ENCODE results near the gene TRAF1. TPM values are rescaled to one million over a fixed set of nuclear protein-coding genes. Genes with fewer than 3 reads are reported as not detected.

TRAF1 gene
- total RNA-seq, 1 experiment from 2014 or later: 1.7 TPM

DNA sequence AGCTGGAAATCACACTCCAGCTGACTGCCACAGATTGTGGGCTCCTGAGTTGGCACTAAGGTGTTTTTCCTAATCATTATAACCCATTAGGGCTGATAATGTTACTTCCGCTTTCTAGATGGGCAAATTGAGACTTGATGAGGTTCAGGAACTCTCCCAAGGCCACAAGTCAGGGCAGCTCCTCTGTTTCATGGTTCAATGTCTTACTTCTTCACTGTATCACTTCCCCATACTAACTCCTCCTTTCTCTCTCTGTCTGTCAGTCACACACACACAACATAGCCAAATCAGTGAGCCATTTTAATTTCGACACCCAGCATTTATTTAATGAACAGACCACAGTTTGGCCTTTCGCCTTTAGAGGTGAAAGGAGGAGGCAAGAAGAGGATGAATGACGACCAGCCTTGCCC lies 17.8 kb upstream of the TRAF1 start:
- Histone ChIP-seq H3K9me3 (ENCODE audit: control insufficient read depth in 1 of 2, insufficient read depth in 1 of 2, low read depth in 1 of 2, low read length in 2 of 2) (no peaks in the 10 kb centered on the region), H3K27ac (ENCODE audit: low read depth, low read length) (no peak overlapping the region), H4K20me1 (ENCODE audit: insufficient read depth) (no peaks in the 10 kb centered on the region), H3K9ac (ENCODE audit: low read length) (no peak overlapping the region), H3K4me3 (replicated peaks in 1 of 2; ENCODE audit: low read depth in 1 of 2, low read length in 2 of 2) (no peak overlapping the region), H3K79me2 (ENCODE audit: insufficient read depth, low read length) (no peaks in the 10 kb centered on the region), H3K4me1 (ENCODE audit: control insufficient read depth in 1 of 2, insufficient read depth in 2 of 2, low read length in 2 of 2) (no peaks in the 10 kb centered on the region), H3K4me2 (ENCODE audit: low read length) (no peak overlapping the region), H3K27me3 (ENCODE audit: insufficient read depth, low read length) (no peaks in the 10 kb centered on the region), H3K36me3 (ENCODE audit: control insufficient read depth in 1 of 2, insufficient read depth in 2 of 2, low read length in 2 of 2) (no peaks in the 10 kb centered on the region), H3K9me2 (ENCODE audit: insufficient read depth) (no peaks in the 10 kb centered on the region), H2AFZ (ENCODE audit: low read depth, low read length, poor library complexity, severe bottlenecking) (no peak overlapping the region)
- TF ChIP-seq SP1 (IDR thresholded peaks at IDR 0.05; ENCODE audit: low read depth) (no peak), ATF3 (IDR thresholded peaks at IDR 0.05) (no peak), POLR2A (IDR thresholded peaks at IDR 0.05; ENCODE audit: borderline replicate concordance, extremely low read depth, insufficient read depth, insufficient read length) (no peak), ZFX (IDR thresholded peaks at IDR 0.05) (no peak), CTCF (IDR thresholded peaks at IDR 0.05 in 2 of 3, conservative IDR thresholded peaks at IDR 0.05 in 1 of 3; ENCODE audit: borderline replicate concordance in 1 of 3, insufficient read depth in 1 of 3, low read depth in 2 of 3, low read length in 2 of 3) (no peak), ZBTB33 (IDR thresholded peaks at IDR 0.05; ENCODE audit: extremely low read depth, insufficient replicate concordance, low read length) (no peak)
- ChIA-PET POLR2A (no interaction called here), CTCF (interaction anchor here (1.0 kb wide), 1 partner anchor 188 kb away, joined by 3 read pairs; no protein-coding TSS in a partner anchor), RAD21 (ENCODE audit: low non-redundant PET in 1 of 2, low total read pairs in 2 of 2, uncharacterized antibody in 2 of 2, unreplicated experiment in 2 of 2) (no interaction called here)
- no TSS peak for BruUV-seq (replicated peaks)
- DNase-seq (ENCODE audit: low read depth, low spot score) (no peak), ATAC-seq (no peak)
- intact Hi-C loops (cut with micrococcal nuclease): loop anchor here (10.0 kb wide), 1 partner anchor 60 kb away; no protein-coding TSS in a partner anchor
